OCI-LY7 (cell line): ENCODE measurements around the gene GPR153.

Experiments used
- CTCF ChIP-seq: fragments of 200-600 bp; sonication (generic); conservative IDR thresholded peaks from 2 replicates; pipeline ENCODE4 v1.5.1; 2014; ENCODE audit warnings: mild to moderate bottlenecking, antibody characterized with exemption, low read length, moderate library complexity, mixed read lengths
- EZH2phosphoT487 ChIP-seq: fragments of 200-600 bp; sonication (generic); IDR thresholded peaks from 2 replicates; pipeline ENCODE4 v1.6.1; 2018; ENCODE audit warnings: low read depth, borderline replicate concordance, mild to moderate bottlenecking, mixed run types, antibody characterized with exemption, low read length, moderate library complexity, mixed read lengths

GRCh38 chr1:6299557-6300165 is 38.8 kb upstream of the GPR153 start:
- TF ChIP-seq CTCF (no peak), EZH2phosphoT487 (no peak)
